GM10266 (cell line): ENCODE results near the gene THUMPD2.
A peak's percentile ranks its signal among the peaks of the same experiment; 100 is the strongest.
"Not testable (repeated sequence)": the region's sequence is repeated elsewhere in the genome, so short reads cannot be mapped to it uniquely, and the experiment has no call there.

Source experiments
- DNase-seq: peaks from one replicate; pipeline ENCODE4 v3.0.0; 2012; ENCODE audit errors: extremely low spot score
- CTCF ChIP-seq: IDR thresholded peaks from 2 replicates; pipeline ENCODE4 v1.5.1; 2012; ENCODE audit warnings: mild to moderate bottlenecking, low read depth; ENCODE audit not compliant: control insufficient read depth, insufficient read depth; ENCODE audit errors: missing control alignments

The THUMPD2 gene

GRCh38 chr2:39728941-39729351 lies 50.1 kb downstream of the THUMPD2 start:
- DNase-seq = peak; percentile 30
- TF ChIP-seq CTCF = peak; percentile 61

GRCh38 chr2:39728085-39728484 lies 51.0 kb downstream of the THUMPD2 start:
- not testable (repeated sequence) for DNase-seq

GRCh38 chr2:39725401-39725800 lies 53.7 kb downstream of the THUMPD2 start:
- DNase-seq = no peak
- no peak for TF ChIP-seq CTCF

- TF ChIP-seq CTCF = no peak
These were observed 54.3 kb downstream of the THUMPD2 start for GRCh38 chr2:39724828-39725144.

GRCh38 chr2:39723946-39724827 lies 54.9 kb downstream of the THUMPD2 start:
- TF ChIP-seq CTCF = no peak
- DNase-seq = no peak

More at GRCh38 chr2:39724828-39725144, 54.3 kb downstream of the THUMPD2 start:
- DNase-seq = no peak

GRCh38 chr2:39723497-39723896 lies 55.6 kb downstream of the THUMPD2 start:
- DNase-seq = no peak
- TF ChIP-seq CTCF = no peak

GRCh38 chr2:39720970-39721369 lies 58.1 kb downstream of the THUMPD2 start:
- TF ChIP-seq CTCF = no peak
- DNase-seq = no peak
